ENCODE results near the gene EVI5.

DNA sequence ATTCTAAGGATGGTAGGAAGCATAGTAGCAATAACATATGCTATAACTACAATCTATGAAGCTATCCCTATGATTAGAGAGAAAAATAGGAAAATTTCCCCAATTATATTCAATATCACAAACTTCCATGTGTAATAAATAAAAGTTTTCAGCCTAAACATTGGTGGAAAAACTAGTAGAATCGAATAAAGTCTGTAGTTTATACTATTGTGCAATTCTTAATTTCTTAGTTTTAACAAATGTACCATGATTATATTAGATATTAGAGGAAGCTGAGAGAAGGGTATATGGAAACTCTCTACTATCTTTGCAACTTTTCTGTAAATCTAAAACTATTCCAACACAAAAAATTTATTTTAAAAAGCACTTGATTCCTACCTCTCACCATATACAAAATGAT, 284.4 kb downstream of the EVI5 start:
- no peak for TF ChIP-seq EZH2 (IDR thresholded peaks at IDR 0.05)
- no peak for TF ChIP-seq EZH2phosphoT487 (IDR thresholded peaks at IDR 0.05)

Data from neural progenitor cell (in vitro differentiated cells).